ENCODE results near the gene SUPT20HL2. TPM values are rescaled to one million over a fixed set of nuclear protein-coding genes. Genes with fewer than 3 reads are reported as not detected.
"Not testable (repeated sequence)": the region's sequence is repeated elsewhere in the genome, so short reads cannot be mapped to it uniquely, and the experiment has no call there.

Gene SUPT20HL2
- total RNA-seq: not detected

DNA sequence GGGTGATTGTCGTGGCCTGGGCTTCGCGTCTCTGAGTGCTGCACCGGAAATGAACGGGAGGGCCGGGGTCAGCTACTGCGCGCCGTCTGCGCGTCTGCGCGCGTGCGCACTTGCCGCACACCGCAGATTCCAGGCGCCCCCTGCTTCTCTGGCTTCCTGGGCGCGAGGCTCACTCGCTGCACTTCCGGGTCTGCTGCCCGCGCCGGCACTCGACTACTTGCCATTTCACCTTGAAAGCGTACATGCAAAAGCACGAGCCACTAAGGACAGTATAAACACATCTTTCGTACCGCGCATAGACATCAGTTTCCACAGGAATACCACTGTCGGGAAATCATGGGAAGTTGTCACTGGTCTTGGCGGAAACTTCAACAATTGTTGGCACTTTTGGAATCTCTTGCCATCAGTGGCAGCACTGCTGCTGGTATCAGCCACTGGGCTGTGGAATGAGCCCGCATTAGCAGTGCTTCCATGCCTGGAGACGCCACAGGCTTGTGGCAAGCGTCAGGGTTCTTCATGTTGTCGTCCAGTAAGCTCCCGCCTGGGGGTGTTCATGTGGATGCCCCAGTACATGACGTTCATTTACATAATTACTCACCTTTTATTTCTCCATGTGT is at the start of gene SUPT20HL2:
Gene SUPT20HL2 (minus strand): TSS at position 51 of the 617 bp plus-strand sequence. CDS start 754 bp downstream, outside the sequence.
- Histone ChIP-seq H3K4me3 (no peak within 1 kb of the TSS), H3K27me3 (no peaks in the 10 kb centered on the region), H3K36me3 (no peaks in the 10 kb centered on the region), H3K4me1 (no peaks in the 10 kb centered on the region), H3K9me3 (no peaks in the 10 kb centered on the region), H3K27ac (no peak within 1 kb of the TSS)
- DNase-seq (ENCODE audit: low spot score in 2 of 2): no peak
- WGBS, 2 donors: 90 to 92% methylated on average over 34 to 39 of the region's 39 CpGs
- no peak for TF ChIP-seq POLR2A (IDR thresholded peaks at IDR 0.05)

GRCh38 chrX:24362089-24362745 is 48.3 kb upstream of the SUPT20HL2 start:
- H3K36me3 ChIP-seq; H3K9me3 ChIP-seq; H3K27ac ChIP-seq; DNase-seq (ENCODE audit: low spot score in 2 of 2); H3K4me1 ChIP-seq; H3K4me3 ChIP-seq; H3K27me3 ChIP-seq: not testable (repeated sequence)
- 91 to 95% methylated on average over 14 to 41 of the region's 41 CpGs for WGBS, 2 donors

DNA sequence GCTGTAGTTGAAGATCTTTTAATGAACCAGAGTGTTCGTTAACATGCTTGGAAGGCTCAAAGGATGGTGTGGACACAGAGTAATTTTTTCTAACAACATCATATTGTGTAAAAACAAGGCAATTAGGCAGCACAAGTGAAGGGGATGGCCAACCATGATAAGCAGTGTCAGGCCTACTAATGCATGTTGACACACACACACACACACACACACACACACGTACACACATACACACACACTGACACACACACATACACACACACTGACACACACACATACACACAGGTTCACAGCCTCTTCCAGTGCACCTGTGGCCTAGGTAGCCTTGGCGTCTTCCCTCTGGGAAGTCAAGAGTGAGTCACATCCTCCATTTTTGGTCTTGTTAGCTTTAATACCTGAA is 46.4 kb upstream of the SUPT20HL2 start, which contains the start of gene SUPT20HL1:
Gene SUPT20HL1 (plus strand): TSS at position 368 of the 400 bp plus-strand sequence. CDS start 2,122 bp downstream, outside the sequence.
- no peak for DNase-seq (ENCODE audit: low spot score in 2 of 2)
- no peak within 1 kb of the TSS for H3K27ac ChIP-seq
- peaks cover 0 to 4% of the 10 kb centered on the region in 2 donors for H3K27me3 ChIP-seq
- TF ChIP-seq CTCF (IDR thresholded peaks at IDR 0.05) (no peak), POLR2A (IDR thresholded peaks at IDR 0.05) (no peak), EP300 (IDR thresholded peaks at IDR 0.05) (no peak)
- H3K36me3 ChIP-seq: no peaks in the 10 kb centered on the region
- H3K4me3 ChIP-seq: no peak within 1 kb of the TSS
- 80 to 94% methylated on average over 3 of the region's 3 CpGs for WGBS, 2 donors
- H3K4me1 ChIP-seq: no peaks in the 10 kb centered on the region
- no peaks in the 10 kb centered on the region for H3K9me3 ChIP-seq

DNA sequence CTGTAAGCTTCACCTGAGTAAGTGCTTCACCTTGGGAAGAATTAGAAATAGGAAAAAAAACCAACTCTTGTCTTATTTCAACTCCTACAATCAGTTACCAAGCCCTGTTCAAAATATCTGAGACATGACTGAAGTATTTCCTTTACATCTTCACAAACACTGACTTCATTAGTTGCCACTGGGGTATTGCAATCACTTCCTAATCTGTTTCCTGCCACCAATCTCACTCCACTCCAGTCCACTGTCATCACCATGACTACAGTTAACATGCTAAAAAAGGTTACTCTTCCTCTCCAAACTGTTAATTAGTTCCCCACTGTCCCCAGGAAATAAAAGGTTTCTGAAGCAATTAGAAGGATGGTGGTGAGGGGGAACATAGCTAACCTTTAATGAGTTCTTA is 43.2 kb upstream of the SUPT20HL2 start:
- H3K27me3 ChIP-seq: peaks cover 0 to 4% of the 10 kb centered on the region in 2 donors
- no peak for TF ChIP-seq CTCF (IDR thresholded peaks at IDR 0.05)
- no peak for TF ChIP-seq EP300 (IDR thresholded peaks at IDR 0.05)
- TF ChIP-seq POLR2A (IDR thresholded peaks at IDR 0.05): no peak
- no peak overlapping the region for H3K27ac ChIP-seq

DNA sequence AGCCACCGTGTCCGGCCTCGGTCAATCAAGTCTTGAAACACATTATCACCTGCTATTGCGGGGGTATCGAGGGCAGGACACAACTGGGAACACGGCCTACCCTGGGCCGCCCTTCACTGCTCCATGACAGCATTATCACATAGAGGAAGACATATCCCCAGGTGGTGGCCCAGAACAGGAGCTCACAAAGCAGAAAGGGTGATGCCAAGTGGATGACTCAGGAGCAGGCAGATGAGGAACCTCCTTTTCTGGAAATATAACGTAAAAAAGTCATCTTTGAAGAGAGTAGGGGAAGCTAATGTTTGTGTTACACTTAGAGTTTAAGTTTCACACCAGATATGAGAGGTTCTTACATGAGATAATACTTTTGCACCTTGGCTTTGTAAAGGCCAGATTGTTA is 41.2 kb upstream of the SUPT20HL2 start:
- 86 to 95% methylated on average over 8 of the region's 8 CpGs for WGBS, 2 donors
- Histone ChIP-seq H3K4me1 (no peaks in the 10 kb centered on the region), H3K4me3 (no peak overlapping the region), H3K27me3 (peaks cover 0 to 4% of the 10 kb centered on the region in 2 donors), H3K36me3 (no peaks in the 10 kb centered on the region), H3K27ac (no peak overlapping the region), H3K9me3 (no peaks in the 10 kb centered on the region)
- no peak for DNase-seq (ENCODE audit: low spot score in 2 of 2)
- TF ChIP-seq CTCF (IDR thresholded peaks at IDR 0.05) (no peak), POLR2A (IDR thresholded peaks at IDR 0.05) (no peak), EP300 (IDR thresholded peaks at IDR 0.05) (no peak)

More for the DNA sequence above, 43.2 kb upstream of the SUPT20HL2 start:
- no peaks in the 10 kb centered on the region for H3K4me1 ChIP-seq
- H3K4me3 ChIP-seq: no peak overlapping the region
- no peaks in the 10 kb centered on the region for H3K36me3 ChIP-seq
- DNase-seq (ENCODE audit: low spot score in 2 of 2): no peak
- no peaks in the 10 kb centered on the region for H3K9me3 ChIP-seq

DNA sequence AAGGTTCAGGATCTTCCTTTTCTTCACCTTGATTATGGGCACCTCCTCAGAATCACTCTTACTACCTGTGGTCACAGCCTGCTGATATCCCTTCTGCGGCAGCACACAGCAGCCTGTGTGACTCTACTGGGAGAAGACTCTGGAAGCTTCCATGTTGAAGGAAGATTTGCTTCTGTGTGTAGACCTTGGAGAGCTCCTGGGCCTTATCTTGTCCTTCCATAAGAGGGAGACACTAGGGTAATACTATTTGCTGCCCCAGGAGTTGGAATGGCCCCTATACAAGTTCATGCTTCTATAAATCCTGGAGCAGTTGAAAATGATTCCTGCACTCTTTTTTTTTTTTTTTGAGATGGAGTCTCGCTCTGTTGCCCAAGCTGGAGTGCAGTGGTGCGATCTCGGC is 36.3 kb upstream of the SUPT20HL2 start:
- Histone ChIP-seq H3K4me1 (no peaks in the 10 kb centered on the region), H3K27me3 (no peaks in the 10 kb centered on the region), H3K27ac (no peak overlapping the region), H3K9me3 (no peaks in the 10 kb centered on the region), H3K4me3 (no peak overlapping the region), H3K36me3 (no peaks in the 10 kb centered on the region)
- no peak for DNase-seq (ENCODE audit: low spot score in 2 of 2)
- WGBS, 2 donors: 94 to 96% methylated on average over 4 of the region's 4 CpGs
- TF ChIP-seq EP300 (IDR thresholded peaks at IDR 0.05) (no peak), CTCF (IDR thresholded peaks at IDR 0.05) (no peak), POLR2A (IDR thresholded peaks at IDR 0.05) (no peak)
